HG02970 (cell line): Measurements from ENCODE around the gene CERK.

Experiments used
- ATAC-seq: cut with Tn5 transposase; IDR thresholded peaks from one replicate; pipeline ENCODE4 v1.9.1; 2021; ENCODE audit warnings: mild to moderate bottlenecking, moderate library complexity, moderate number of reproducible peaks; ENCODE audit not compliant: unreplicated experiment, low FRiP score

Gene CERK

GRCh38 chr22:46666577-46667244 lies 71.3 kb downstream of the CERK start:
- ATAC-seq = no peak

GRCh38 chr22:46665751-46666280 lies 72.2 kb downstream of the CERK start:
- no peak for ATAC-seq

GRCh38 chr22:46665151-46665695 lies 72.8 kb downstream of the CERK start:
- no peak for ATAC-seq

- no peak for ATAC-seq
Observed at GRCh38 chr22:46664301-46664855, 73.7 kb downstream of the CERK start.

- no peak for ATAC-seq
Observed at GRCh38 chr22:46663436-46664100, 74.5 kb downstream of the CERK start.

- ATAC-seq = no peak
Observed at GRCh38 chr22:46663001-46663400, 75.1 kb downstream of the CERK start.

GRCh38 chr22:46662226-46662625 lies 75.8 kb downstream of the CERK start:
- ATAC-seq = no peak

GRCh38 chr22:46661221-46661851 lies 76.7 kb downstream of the CERK start:
- ATAC-seq = no peak

GRCh38 chr22:46660604-46661201 lies 77.3 kb downstream of the CERK start:
- ATAC-seq = no peak

GRCh38 chr22:46659791-46660186 lies 78.3 kb downstream of the CERK start:
- no peak for ATAC-seq

- ATAC-seq = no peak
Observed at GRCh38 chr22:46659059-46659790, 78.8 kb downstream of the CERK start.

- ATAC-seq = no peak
Observed at GRCh38 chr22:46657996-46658947, 79.8 kb downstream of the CERK start.

- no peak for ATAC-seq
Observed at GRCh38 chr22:46657655-46657953, 80.4 kb downstream of the CERK start.

GRCh38 chr22:46656856-46657654 lies 81.0 kb downstream of the CERK start:
- no peak for ATAC-seq

- no peak for ATAC-seq
Observed at GRCh38 chr22:46655861-46656608, 82.0 kb downstream of the CERK start.

- ATAC-seq = no peak
Observed at GRCh38 chr22:46654927-46655595, 83.0 kb downstream of the CERK start.

GRCh38 chr22:46654426-46654825 lies 83.6 kb downstream of the CERK start:
- no peak for ATAC-seq
